Lung (tissue), 16 donors: Measurements from ENCODE around the gene ATP10A. TPM values are rescaled to one million over a fixed set of nuclear protein-coding genes. Genes with fewer than 3 reads are reported as not detected.

Experiments used
- ATAC-seq: fragments of 200-7000 bp; cut with Tn5 transposase; one replicate; pipeline ENCODE4 v1.9.1; 2020; ENCODE audit warnings: moderate number of reproducible peaks; ENCODE audit not compliant: insufficient read depth, low FRiP score
- DNase-seq, 3 donors: peaks; one replicate each; pipeline ENCODE4 v3.0.0-alpha.2; 2013 to 2017
- H3K27ac ChIP-seq, 2 donors: one replicate each; pipeline ENCODE4 v1.5.1; 2013; ENCODE audit warnings: mild to moderate bottlenecking in 2 of 2, moderate library complexity in 2 of 2, control low read depth in 1 of 2, inconsistent platforms in 1 of 2, low read depth in 1 of 2, low read length in 1 of 2
- H3K27me3 ChIP-seq, 3 donors: one replicate each; pipeline ENCODE4 v1.5.1; 2013; ENCODE audit warnings: low read length in 2 of 3; ENCODE audit not compliant: control insufficient read depth in 3 of 3, insufficient read depth in 3 of 3
- H3K36me3 ChIP-seq, 4 donors: one replicate each; pipeline ENCODE4 v1.5.1; 2013; ENCODE audit warnings: low read length in 4 of 4, mild to moderate bottlenecking in 1 of 4, moderate library complexity in 1 of 4; ENCODE audit not compliant: control insufficient read depth in 4 of 4, insufficient read depth in 4 of 4
- H3K4me1 ChIP-seq, 5 donors: one replicate each; pipeline ENCODE4 v1.5.1; 2013; ENCODE audit warnings: low read length in 5 of 5, mild to moderate bottlenecking in 2 of 5, moderate library complexity in 1 of 5; ENCODE audit not compliant: control insufficient read depth in 5 of 5, insufficient read depth in 5 of 5
- H3K4me3 ChIP-seq: one replicate; pipeline ENCODE4 v1.5.1; 2013; ENCODE audit warnings: mild to moderate bottlenecking, control low read depth, moderate library complexity
- H3K9ac ChIP-seq, 2 donors: one replicate each; pipeline ENCODE4 v1.5.1; 2013; ENCODE audit warnings: low read length in 2 of 2, control low read depth in 1 of 2; ENCODE audit not compliant: insufficient read depth in 1 of 2
- H3K9me3 ChIP-seq, 4 donors: one replicate each; pipeline ENCODE4 v1.5.1; 2013; ENCODE audit warnings: low read length in 3 of 4, mild to moderate bottlenecking in 1 of 4, moderate library complexity in 1 of 4; ENCODE audit not compliant: control insufficient read depth in 4 of 4, insufficient read depth in 3 of 4
- WGBS, 2 donors: extraction: QIAGEN DNeasy Blood & Tissue Kit; methylation state at CpG; one replicate each; pipeline ENCODE4 v1.1.7; 2013; 5-methylcytosine and 5-hydroxymethylcytosine counted together
- long read RNA-seq, 5 donors: transcript quantifications; one replicate each; lab custom pipeline, GENCODE V29; 2026
- polyA plus RNA-seq, 2 donors: library from polyadenylated mRNA; stranded (reverse); fragments of 200-250 nt; gene quantifications; one replicate each; pipeline ENCODE4 v1.2.1, GENCODE V29; 2013
- total RNA-seq, 2 donors: library from RNA; depleted of rRNA in 1 of 2; stranded (reverse); fragments of >200 nt in 1 of 2; gene quantifications; one replicate each; pipeline ENCODE4 v1.2.1, GENCODE V29; 2014 to 2021
- TF ChIP-seq, protein P1 (sequence below): IDR thresholded peaks from 2 replicates; pipeline ENCODE4 v1.5.1; 2012; ENCODE audit warnings: mild to moderate bottlenecking; ENCODE audit errors: control extremely low read depth, extremely low read depth
- donor health status: control.
- donor health status: control.
- donor health status: Bipolar disorder and iron deficiency.
- donor health status: healthy.
- donor health status: DM: yes; HTN: yes; CAD: no.

ATP10A gene, protein sequence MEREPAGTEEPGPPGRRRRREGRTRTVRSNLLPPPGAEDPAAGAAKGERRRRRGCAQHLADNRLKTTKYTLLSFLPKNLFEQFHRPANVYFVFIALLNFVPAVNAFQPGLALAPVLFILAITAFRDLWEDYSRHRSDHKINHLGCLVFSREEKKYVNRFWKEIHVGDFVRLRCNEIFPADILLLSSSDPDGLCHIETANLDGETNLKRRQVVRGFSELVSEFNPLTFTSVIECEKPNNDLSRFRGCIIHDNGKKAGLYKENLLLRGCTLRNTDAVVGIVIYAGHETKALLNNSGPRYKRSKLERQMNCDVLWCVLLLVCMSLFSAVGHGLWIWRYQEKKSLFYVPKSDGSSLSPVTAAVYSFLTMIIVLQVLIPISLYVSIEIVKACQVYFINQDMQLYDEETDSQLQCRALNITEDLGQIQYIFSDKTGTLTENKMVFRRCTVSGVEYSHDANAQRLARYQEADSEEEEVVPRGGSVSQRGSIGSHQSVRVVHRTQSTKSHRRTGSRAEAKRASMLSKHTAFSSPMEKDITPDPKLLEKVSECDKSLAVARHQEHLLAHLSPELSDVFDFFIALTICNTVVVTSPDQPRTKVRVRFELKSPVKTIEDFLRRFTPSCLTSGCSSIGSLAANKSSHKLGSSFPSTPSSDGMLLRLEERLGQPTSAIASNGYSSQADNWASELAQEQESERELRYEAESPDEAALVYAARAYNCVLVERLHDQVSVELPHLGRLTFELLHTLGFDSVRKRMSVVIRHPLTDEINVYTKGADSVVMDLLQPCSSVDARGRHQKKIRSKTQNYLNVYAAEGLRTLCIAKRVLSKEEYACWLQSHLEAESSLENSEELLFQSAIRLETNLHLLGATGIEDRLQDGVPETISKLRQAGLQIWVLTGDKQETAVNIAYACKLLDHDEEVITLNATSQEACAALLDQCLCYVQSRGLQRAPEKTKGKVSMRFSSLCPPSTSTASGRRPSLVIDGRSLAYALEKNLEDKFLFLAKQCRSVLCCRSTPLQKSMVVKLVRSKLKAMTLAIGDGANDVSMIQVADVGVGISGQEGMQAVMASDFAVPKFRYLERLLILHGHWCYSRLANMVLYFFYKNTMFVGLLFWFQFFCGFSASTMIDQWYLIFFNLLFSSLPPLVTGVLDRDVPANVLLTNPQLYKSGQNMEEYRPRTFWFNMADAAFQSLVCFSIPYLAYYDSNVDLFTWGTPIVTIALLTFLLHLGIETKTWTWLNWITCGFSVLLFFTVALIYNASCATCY (N-terminal part only)
- total RNA-seq (10 to 100 TPM in 1 of 2 donors, 1 to 10 TPM in 1; 4.5 to 33.7 TPM), polyA plus RNA-seq (1 to 10 TPM; 5.6 to 6.9 TPM)
- long read RNA-seq, donor 1: 0 reads
- long read RNA-seq, donor 2: 0 reads
- long read RNA-seq, donor 3: 0 reads
- long read RNA-seq, donor 4: 0 reads
- long read RNA-seq, donor 5: 0 reads

DNA sequence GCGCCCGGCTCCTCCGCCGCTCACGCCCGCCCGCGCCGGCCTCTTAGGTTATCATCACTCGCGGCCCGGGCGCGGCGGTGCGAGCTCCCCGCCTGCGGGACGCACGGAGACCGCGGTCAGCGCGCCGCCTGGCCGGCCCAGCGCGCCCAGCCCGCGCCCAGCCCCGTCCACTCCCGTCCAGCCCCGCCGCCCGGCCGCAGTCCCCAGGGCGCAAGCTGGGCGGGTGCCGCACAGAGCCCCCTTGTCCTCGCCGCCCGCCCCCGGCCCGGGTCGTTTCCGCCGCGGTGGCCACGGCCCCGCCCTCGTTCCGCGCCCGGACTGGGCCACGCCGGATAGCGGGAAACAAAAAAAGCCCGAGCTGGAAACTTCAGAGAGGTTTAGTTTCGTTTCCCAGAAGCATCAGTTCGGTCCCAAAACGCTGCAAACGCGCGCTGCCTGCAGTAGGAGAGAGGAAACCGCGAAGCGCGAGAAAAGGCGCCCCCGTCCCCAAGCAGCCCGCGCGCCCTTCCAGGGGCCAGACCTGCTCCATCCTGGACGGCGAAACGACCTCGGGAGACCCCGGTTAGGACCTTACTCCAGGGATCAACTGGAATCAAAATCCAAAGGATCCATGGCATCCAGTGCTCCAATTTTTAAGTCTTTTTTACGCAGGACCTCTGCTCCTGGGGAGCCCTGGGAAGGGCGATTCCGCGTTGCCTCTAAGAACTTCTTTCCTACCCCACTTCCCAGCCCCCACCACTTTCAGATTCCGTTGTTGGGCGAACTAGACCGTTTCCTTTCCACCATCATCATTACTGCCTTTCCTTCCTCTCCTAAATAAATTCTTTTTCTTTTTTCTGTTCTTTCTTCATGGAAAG, at the start of gene ATP10A:
Gene ATP10A (minus strand): TSS at position 217 of the 857 bp plus-strand sequence. CDS start 231 bp downstream, outside the sequence.
- Histone ChIP-seq H3K4me1 (peaks cover 0 to 14% (median 10%) of the 10 kb centered on the region in 5 donors), H3K4me3 (peak within 1 kb of the TSS; percentile 52), H3K9ac (peak within 1 kb of the TSS in 1 of 2 donors; percentile 38), H3K27ac (peak within 1 kb of the TSS in 1 of 2 donors; percentile 78), H3K9me3 (no peaks in the 10 kb centered on the region), H3K36me3 (no peaks in the 10 kb centered on the region), H3K27me3 (peaks cover 0 to 14% (median 13%) of the 10 kb centered on the region in 3 donors)
- ATAC-seq (peak; percentile 32), DNase-seq (peak; percentile 51 to 65 (median 58))
- TF ChIP-seq, protein P1, sequence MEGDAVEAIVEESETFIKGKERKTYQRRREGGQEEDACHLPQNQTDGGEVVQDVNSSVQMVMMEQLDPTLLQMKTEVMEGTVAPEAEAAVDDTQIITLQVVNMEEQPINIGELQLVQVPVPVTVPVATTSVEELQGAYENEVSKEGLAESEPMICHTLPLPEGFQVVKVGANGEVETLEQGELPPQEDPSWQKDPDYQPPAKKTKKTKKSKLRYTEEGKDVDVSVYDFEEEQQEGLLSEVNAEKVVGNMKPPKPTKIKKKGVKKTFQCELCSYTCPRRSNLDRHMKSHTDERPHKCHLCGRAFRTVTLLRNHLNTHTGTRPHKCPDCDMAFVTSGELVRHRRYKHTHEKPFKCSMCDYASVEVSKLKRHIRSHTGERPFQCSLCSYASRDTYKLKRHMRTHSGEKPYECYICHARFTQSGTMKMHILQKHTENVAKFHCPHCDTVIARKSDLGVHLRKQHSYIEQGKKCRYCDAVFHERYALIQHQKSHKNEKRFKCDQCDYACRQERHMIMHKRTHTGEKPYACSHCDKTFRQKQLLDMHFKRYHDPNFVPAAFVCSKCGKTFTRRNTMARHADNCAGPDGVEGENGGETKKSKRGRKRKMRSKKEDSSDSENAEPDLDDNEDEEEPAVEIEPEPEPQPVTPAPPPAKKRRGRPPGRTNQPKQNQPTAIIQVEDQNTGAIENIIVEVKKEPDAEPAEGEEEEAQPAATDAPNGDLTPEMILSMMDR: no peak
- 1% methylated on average over 73 to 85 of the region's 85 CpGs for WGBS, 2 donors

DNA sequence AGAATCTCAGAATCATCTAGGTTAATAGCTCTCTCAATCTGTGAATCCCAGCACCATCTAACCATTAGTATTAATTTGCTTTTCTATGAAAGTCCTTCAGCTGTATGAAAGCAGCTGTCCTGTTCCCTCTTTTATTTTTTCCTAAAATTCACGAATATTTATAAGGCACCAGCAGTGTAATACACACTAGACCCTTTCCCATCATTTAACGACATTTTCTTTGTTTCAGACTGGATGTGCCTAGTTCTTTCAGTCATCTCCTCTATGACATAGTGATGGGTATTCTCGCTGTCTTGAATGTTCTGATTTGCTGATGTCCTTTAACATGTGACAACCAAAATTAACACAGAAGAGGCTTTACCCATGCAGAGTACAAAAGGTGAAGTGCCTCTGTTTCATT, 48.9 kb upstream of the ATP10A start:
- 80% methylated on average over 3 of the region's 3 CpGs for WGBS, 2 donors
- Histone ChIP-seq H3K27ac (no peak overlapping the region), H3K9ac (no peak overlapping the region), H3K36me3 (no peaks in the 10 kb centered on the region), H3K4me1 (no peaks in the 10 kb centered on the region), H3K4me3 (no peak overlapping the region), H3K9me3 (no peaks in the 10 kb centered on the region), H3K27me3 (no peaks in the 10 kb centered on the region)
- ATAC-seq (no peak), DNase-seq (no peak)
- TF ChIP-seq, protein P1: no peak

DNA sequence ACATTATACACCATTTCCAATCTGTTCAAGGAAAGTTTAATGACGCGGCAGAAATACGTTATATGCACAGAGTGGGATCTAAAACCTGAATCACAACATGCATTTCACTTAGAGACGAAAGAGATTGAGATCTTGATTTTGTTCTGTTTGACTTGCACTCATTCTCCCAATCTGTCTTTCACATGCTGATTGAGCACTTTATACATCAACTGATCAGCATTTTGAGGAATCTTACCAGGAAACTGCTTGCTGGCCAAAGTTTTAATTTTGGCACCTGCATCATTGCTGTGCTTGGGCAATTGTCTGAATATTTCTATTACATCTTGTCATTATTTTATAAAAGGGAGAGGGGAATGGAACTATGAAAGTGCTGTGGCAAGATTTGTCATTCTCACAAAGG, 47.7 kb upstream of the ATP10A start:
- no peak for DNase-seq
- no peak overlapping the region for H3K27ac ChIP-seq

More for the DNA sequence above, 47.7 kb upstream of the ATP10A start:
- no peak for ATAC-seq
- H3K27me3 ChIP-seq: no peaks in the 10 kb centered on the region
- H3K9ac ChIP-seq: no peak overlapping the region
- H3K4me3 ChIP-seq: no peak overlapping the region
- TF ChIP-seq, protein P1: no peak
- no peaks in the 10 kb centered on the region for H3K4me1 ChIP-seq
- no peaks in the 10 kb centered on the region for H3K9me3 ChIP-seq
- H3K36me3 ChIP-seq: no peaks in the 10 kb centered on the region
- WGBS, 2 donors: 89 to 94% methylated on average over 4 of the region's 4 CpGs
